Stimulated activated CD4-positive, alpha-beta T cell treated with anti-CD3 and anti-CD28 coated beads, Interleukin-12 subunit alpha, Interleukin-12 subunit beta, amount 100 ng/mL, for 24 hours (primary cell): ENCODE data around the gene ANKRD53.

Experiments
- DNase-seq, 2 experiments: peaks; one replicate each; pipeline ENCODE4 v3.0.0-alpha.2; 2020; ENCODE audit warnings: low read depth in 2 of 2

ANKRD53 gene

GRCh38 chr2:70965506-70965905 is 12.9 kb upstream of the ANKRD53 start:
- DNase-seq = no peak

- DNase-seq = no peak
Observed at GRCh38 chr2:70966681-70967080, 11.7 kb upstream of the ANKRD53 start.

GRCh38 chr2:70967189-70967588 is 11.2 kb upstream of the ANKRD53 start:
- DNase-seq = no peak

- no peak for DNase-seq
Observed at GRCh38 chr2:70974592-70974991, 3.8 kb upstream of the ANKRD53 start.

- DNase-seq = no peak
Observed at GRCh38 chr2:70975237-70975636, 3.2 kb upstream of the ANKRD53 start.

- no peak for DNase-seq
Observed at GRCh38 chr2:70977605-70978205, 725 bp upstream of the ANKRD53 start.

- no peak for DNase-seq
Observed at GRCh38 chr2:70979180-70979488, 704 bp downstream of the ANKRD53 start.

GRCh38 chr2:70979626-70980025 is 1.2 kb downstream of the ANKRD53 start:
- no peak for DNase-seq

- no peak for DNase-seq
Observed at GRCh38 chr2:70981421-70981820, 3.0 kb downstream of the ANKRD53 start.

- no peak for DNase-seq
Observed at GRCh38 chr2:70981866-70982810, 3.7 kb downstream of the ANKRD53 start.

GRCh38 chr2:70982971-70983370 is 4.5 kb downstream of the ANKRD53 start:
- no peak for DNase-seq

- DNase-seq = no peak
Observed at GRCh38 chr2:70983506-70984227, 5.2 kb downstream of the ANKRD53 start.

GRCh38 chr2:70984228-70984575 is 5.8 kb downstream of the ANKRD53 start:
- DNase-seq = no peak

GRCh38 chr2:70984576-70985282 is 6.3 kb downstream of the ANKRD53 start:
- DNase-seq = peak; percentile 59 to 73

GRCh38 chr2:70985283-70985688 is 6.9 kb downstream of the ANKRD53 start:
- DNase-seq = no peak

GRCh38 chr2:70985956-70986355 is 7.5 kb downstream of the ANKRD53 start:
- DNase-seq = no peak

GRCh38 chr2:70986499-70987189 is 8.2 kb downstream of the ANKRD53 start:
- DNase-seq = no peak

- no peak for DNase-seq
Observed at GRCh38 chr2:70987386-70987785, 9.0 kb downstream of the ANKRD53 start.

GRCh38 chr2:70988151-70988550 is 9.7 kb downstream of the ANKRD53 start:
- DNase-seq = no peak

- no peak for DNase-seq
Observed at GRCh38 chr2:70988726-70989648, 10.6 kb downstream of the ANKRD53 start.
